ENCODE results near the gene ZNF331.

The ZNF331 gene

DNA sequence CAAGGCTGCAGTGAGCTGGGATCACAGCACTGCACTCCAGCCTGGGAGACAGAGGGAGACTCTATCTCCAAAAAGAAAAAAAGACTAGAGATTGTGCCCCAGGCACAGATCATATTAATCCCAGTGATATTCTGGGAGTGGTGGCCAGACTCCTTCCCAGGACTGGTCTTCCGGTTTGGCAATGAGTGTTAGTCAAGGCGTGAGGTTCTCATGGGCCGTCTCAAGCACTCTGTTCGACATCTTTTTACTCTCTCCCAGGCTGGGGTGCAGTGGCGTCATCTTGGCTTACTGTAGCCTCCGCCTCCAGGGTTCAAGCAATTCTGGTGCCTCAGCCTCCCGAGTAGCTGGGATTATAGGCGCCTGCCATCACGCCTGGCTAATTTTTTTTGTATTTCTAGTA, 88.5 kb downstream of the ZNF331 start:
- Histone ChIP-seq H3K4me3 (ENCODE audit: low read length) (no peak overlapping the region), H3K36me3 (ENCODE audit: control insufficient read depth, insufficient read depth, low read length) (no peaks in the 10 kb centered on the region), H3K9me3 (ENCODE audit: control insufficient read depth, insufficient read depth, low read length) (no peaks in the 10 kb centered on the region; the same call in 1 of the 2 replicates), H3K27me3 (ENCODE audit: control insufficient read depth, insufficient read depth, low read length) (no peaks in the 10 kb centered on the region), H3K27ac (ENCODE audit: low read length) (no peak overlapping the region), H3K4me1 (ENCODE audit: control insufficient read depth, insufficient read depth, low read length) (no peaks in the 10 kb centered on the region)
- no CpG with 5 or more reads among the region's 9 CpGs for WGBS (ENCODE audit: insufficient coverage, insufficient read length)
- DNase-seq (ENCODE audit: low read depth, low spot score), result no peak

DNA sequence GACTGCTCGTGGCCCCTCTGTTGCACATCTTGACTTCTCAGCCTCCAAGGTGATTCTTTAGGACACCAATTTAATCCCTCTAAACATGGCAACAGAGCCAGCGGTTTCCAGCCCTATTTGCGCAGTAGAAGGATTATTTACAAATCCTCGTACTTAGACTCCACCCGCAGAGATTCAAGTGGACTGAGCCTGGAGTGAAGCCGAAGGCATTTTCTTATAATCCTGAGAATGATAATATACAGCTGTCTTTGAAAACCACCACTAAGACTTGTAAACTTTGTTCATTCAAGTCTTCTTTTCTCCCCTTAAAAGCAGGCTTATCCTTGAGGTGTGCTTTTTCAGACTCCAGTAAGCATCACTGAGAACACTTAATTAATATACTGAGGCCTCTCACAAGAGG, 89.0 kb downstream of the ZNF331 start:
- Histone ChIP-seq H3K27ac (ENCODE audit: low read length) (no peak overlapping the region), H3K4me3 (ENCODE audit: low read length) (no peak overlapping the region), H3K36me3 (ENCODE audit: control insufficient read depth, insufficient read depth, low read length) (no peaks in the 10 kb centered on the region), H3K4me1 (ENCODE audit: control insufficient read depth, insufficient read depth, low read length) (no peaks in the 10 kb centered on the region), H3K9me3 (ENCODE audit: control insufficient read depth, insufficient read depth, low read length) (no peaks in the 10 kb centered on the region; the same call in 1 of the 2 replicates), H3K27me3 (ENCODE audit: control insufficient read depth, insufficient read depth, low read length) (no peaks in the 10 kb centered on the region)
- DNase-seq (ENCODE audit: low read depth, low spot score), result no peak
- no CpG with 5 or more reads among the region's 6 CpGs for WGBS (ENCODE audit: insufficient coverage, insufficient read length)

Measured in iPS DF 6.9 (cell line).